Measurements from ENCODE around the gene DCAF11. TPM values are rescaled to one million over a fixed set of nuclear protein-coding genes. Genes with fewer than 3 reads are reported as not detected.
A peak's percentile ranks its signal among the peaks of the same experiment; 100 is the strongest.

DCAF11 gene
- total RNA-seq, 1 donor from 2014 or later, result 26.9 TPM

DNA sequence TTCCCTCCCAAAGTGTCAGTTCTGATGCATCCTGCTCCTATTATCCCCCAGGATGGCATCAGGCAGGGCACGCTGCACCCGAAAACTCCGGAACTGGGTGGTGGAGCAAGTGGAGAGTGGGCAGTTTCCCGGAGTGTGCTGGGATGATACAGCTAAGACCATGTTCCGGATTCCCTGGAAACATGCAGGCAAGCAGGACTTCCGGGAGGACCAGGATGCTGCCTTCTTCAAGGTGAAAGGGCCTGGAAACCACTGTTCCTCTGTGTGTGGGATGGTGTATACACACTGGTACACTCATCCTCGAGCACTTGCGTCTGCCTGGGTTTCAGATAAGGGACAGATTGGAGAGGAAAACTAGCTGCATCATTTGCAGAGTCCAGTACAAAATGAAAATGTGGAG is 47.5 kb downstream of the DCAF11 start:
- Mint-ChIP-seq H3K27me3 (ENCODE audit: low read depth, unreplicated experiment) (no peaks in the 10 kb centered on the region), H3K36me3 (ENCODE audit: low read depth, unreplicated experiment) (peaks cover 41% of the 10 kb centered on the region), H3K9me3 (ENCODE audit: unreplicated experiment) (no peaks in the 10 kb centered on the region), H3K4me1 (ENCODE audit: low read depth, unreplicated experiment) (peaks cover 20% of the 10 kb centered on the region), H3K4me3 (ENCODE audit: unreplicated experiment) (peak overlapping the region; percentile 93), H3K27ac (ENCODE audit: unreplicated experiment) (peak overlapping the region; percentile 99)
- no peak for TF ChIP-seq EZH2 (IDR thresholded peaks at IDR 0.05; ENCODE audit: insufficient read depth, low read length)
- TF ChIP-seq, protein P1, sequence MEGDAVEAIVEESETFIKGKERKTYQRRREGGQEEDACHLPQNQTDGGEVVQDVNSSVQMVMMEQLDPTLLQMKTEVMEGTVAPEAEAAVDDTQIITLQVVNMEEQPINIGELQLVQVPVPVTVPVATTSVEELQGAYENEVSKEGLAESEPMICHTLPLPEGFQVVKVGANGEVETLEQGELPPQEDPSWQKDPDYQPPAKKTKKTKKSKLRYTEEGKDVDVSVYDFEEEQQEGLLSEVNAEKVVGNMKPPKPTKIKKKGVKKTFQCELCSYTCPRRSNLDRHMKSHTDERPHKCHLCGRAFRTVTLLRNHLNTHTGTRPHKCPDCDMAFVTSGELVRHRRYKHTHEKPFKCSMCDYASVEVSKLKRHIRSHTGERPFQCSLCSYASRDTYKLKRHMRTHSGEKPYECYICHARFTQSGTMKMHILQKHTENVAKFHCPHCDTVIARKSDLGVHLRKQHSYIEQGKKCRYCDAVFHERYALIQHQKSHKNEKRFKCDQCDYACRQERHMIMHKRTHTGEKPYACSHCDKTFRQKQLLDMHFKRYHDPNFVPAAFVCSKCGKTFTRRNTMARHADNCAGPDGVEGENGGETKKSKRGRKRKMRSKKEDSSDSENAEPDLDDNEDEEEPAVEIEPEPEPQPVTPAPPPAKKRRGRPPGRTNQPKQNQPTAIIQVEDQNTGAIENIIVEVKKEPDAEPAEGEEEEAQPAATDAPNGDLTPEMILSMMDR (IDR thresholded peaks at IDR 0.05; ENCODE audit: insufficient read depth, low read depth, low read length), result no peak
- H3K27me3 ChIP-seq (ENCODE audit: insufficient read depth, low read length), result no peaks in the 10 kb centered on the region
- H3K9me3 ChIP-seq (ENCODE audit: insufficient read depth, low read depth, low read length), result no peaks in the 10 kb centered on the region
- H2AFZ ChIP-seq (ENCODE audit: low read depth, low read length), result no peak overlapping the region
- DNase-seq (ENCODE audit: low read depth), result peak; percentile 26
- H3K4me3 ChIP-seq (ENCODE audit: insufficient read depth, low read depth, low read length), result peak overlapping the region; percentile 74
- peak overlapping the region; percentile 94 for H3K4me2 ChIP-seq (ENCODE audit: low read length)
- peak overlapping the region; percentile 86 for H3K27ac ChIP-seq (ENCODE audit: low read depth, low read length)
- FAIRE-seq, result no peak
- H3K36me3 ChIP-seq (ENCODE audit: insufficient read depth, low read length), result peaks cover 30% of the 10 kb centered on the region
- H4K20me1 ChIP-seq (ENCODE audit: insufficient read depth, low read length), result peaks cover 30% of the 10 kb centered on the region
- H3K4me1 ChIP-seq (ENCODE audit: insufficient read depth, low read length), result peaks cover 12% of the 10 kb centered on the region
- H3K79me2 ChIP-seq (ENCODE audit: insufficient read depth, low read length), result peaks cover 12% of the 10 kb centered on the region
- H3K9ac ChIP-seq (ENCODE audit: low read length), result peak overlapping the region; percentile 90

DNA sequence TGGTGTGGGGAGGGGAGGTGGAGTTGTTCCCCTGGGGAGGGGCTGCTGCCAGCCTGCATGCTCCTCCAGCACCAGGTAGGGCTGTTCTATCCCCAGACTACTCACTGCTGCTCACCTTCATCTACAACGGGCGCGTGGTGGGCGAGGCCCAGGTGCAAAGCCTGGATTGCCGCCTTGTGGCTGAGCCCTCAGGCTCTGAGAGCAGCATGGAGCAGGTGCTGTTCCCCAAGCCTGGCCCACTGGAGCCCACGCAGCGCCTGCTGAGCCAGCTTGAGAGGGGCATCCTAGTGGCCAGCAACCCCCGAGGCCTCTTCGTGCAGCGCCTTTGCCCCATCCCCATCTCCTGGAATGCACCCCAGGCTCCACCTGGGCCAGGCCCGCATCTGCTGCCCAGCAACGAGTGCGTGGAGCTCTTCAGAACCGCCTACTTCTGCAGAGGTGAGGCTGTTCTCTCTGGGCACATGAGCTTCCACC is 50.0 kb downstream of the DCAF11 start:
- Mint-ChIP-seq H3K4me3 (ENCODE audit: unreplicated experiment) (no peak overlapping the region), H3K4me1 (ENCODE audit: low read depth, unreplicated experiment) (peaks cover 20% of the 10 kb centered on the region), H3K36me3 (ENCODE audit: low read depth, unreplicated experiment) (peaks cover 41% of the 10 kb centered on the region), H3K27me3 (ENCODE audit: low read depth, unreplicated experiment) (no peaks in the 10 kb centered on the region), H3K9me3 (ENCODE audit: unreplicated experiment) (no peaks in the 10 kb centered on the region), H3K27ac (ENCODE audit: unreplicated experiment) (no peak overlapping the region)
- Histone ChIP-seq H3K9me3 (ENCODE audit: insufficient read depth, low read depth, low read length) (no peaks in the 10 kb centered on the region), H2AFZ (ENCODE audit: low read depth, low read length) (no peak overlapping the region), H4K20me1 (ENCODE audit: insufficient read depth, low read length) (peaks cover 29% of the 10 kb centered on the region), H3K36me3 (ENCODE audit: insufficient read depth, low read length) (peaks cover 23% of the 10 kb centered on the region), H3K79me2 (ENCODE audit: insufficient read depth, low read length) (peaks cover 12% of the 10 kb centered on the region), H3K4me3 (ENCODE audit: insufficient read depth, low read depth, low read length) (no peak overlapping the region), H3K9ac (ENCODE audit: low read length) (no peak overlapping the region), H3K27me3 (ENCODE audit: insufficient read depth, low read length) (no peaks in the 10 kb centered on the region), H3K4me2 (ENCODE audit: low read length) (no peak overlapping the region), H3K4me1 (ENCODE audit: insufficient read depth, low read length) (peaks cover 12% of the 10 kb centered on the region), H3K27ac (ENCODE audit: low read depth, low read length) (no peak overlapping the region)
- FAIRE-seq (no peak), DNase-seq (ENCODE audit: low read depth) (no peak)
- TF ChIP-seq, protein P1 (IDR thresholded peaks at IDR 0.05; ENCODE audit: insufficient read depth, low read depth, low read length), result no peak
- no peak for TF ChIP-seq EZH2 (IDR thresholded peaks at IDR 0.05; ENCODE audit: insufficient read depth, low read length)

DNA sequence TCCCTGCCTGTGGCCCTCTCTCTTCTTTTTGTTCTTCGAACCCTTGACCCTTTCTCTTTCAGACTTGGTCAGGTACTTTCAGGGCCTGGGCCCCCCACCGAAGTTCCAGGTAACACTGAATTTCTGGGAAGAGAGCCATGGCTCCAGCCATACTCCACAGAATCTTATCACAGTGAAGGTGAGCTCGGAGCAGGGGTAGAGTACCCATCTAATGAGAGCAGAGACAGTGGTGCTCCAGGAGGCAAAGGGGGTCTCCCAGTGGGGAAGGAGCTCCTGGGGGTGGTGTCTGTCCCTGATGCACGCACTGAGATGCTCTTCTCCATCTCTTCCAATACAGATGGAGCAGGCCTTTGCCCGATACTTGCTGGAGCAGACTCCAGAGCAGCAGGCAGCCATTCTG is 51.2 kb downstream of the DCAF11 start:
- H3K36me3 Mint-ChIP-seq (ENCODE audit: low read depth, unreplicated experiment), result peaks cover 43% of the 10 kb centered on the region
- H3K4me1 Mint-ChIP-seq (ENCODE audit: low read depth, unreplicated experiment), result peaks cover 18% of the 10 kb centered on the region
- Histone ChIP-seq H3K9me3 (ENCODE audit: insufficient read depth, low read depth, low read length) (no peaks in the 10 kb centered on the region), H2AFZ (ENCODE audit: low read depth, low read length) (no peak overlapping the region), H3K9ac (ENCODE audit: low read length) (no peak overlapping the region), H3K4me3 (ENCODE audit: insufficient read depth, low read depth, low read length) (no peak overlapping the region), H3K27ac (ENCODE audit: low read depth, low read length) (no peak overlapping the region), H3K36me3 (ENCODE audit: insufficient read depth, low read length) (peaks cover 23% of the 10 kb centered on the region), H3K4me1 (ENCODE audit: insufficient read depth, low read length) (peaks cover 10% of the 10 kb centered on the region), H3K79me2 (ENCODE audit: insufficient read depth, low read length) (peaks cover 12% of the 10 kb centered on the region), H4K20me1 (ENCODE audit: insufficient read depth, low read length) (peaks cover 20% of the 10 kb centered on the region), H3K4me2 (ENCODE audit: low read length) (no peak overlapping the region), H3K27me3 (ENCODE audit: insufficient read depth, low read length) (no peaks in the 10 kb centered on the region)
- TF ChIP-seq EZH2 (IDR thresholded peaks at IDR 0.05; ENCODE audit: insufficient read depth, low read length), result no peak
- TF ChIP-seq, protein P1 (IDR thresholded peaks at IDR 0.05; ENCODE audit: insufficient read depth, low read depth, low read length), result no peak
- DNase-seq (ENCODE audit: low read depth) (no peak), FAIRE-seq (no peak)
- no peaks in the 10 kb centered on the region for H3K9me3 Mint-ChIP-seq (ENCODE audit: unreplicated experiment)
- H3K27me3 Mint-ChIP-seq (ENCODE audit: low read depth, unreplicated experiment), result no peaks in the 10 kb centered on the region
- no peak overlapping the region for H3K4me3 Mint-ChIP-seq (ENCODE audit: unreplicated experiment)
- H3K27ac Mint-ChIP-seq (ENCODE audit: unreplicated experiment), result no peak overlapping the region

All from astrocyte (in vitro differentiated cells and primary cell).